ENCODE results near the gene SRGAP1.
"Not testable (repeated sequence)": the region's sequence is repeated elsewhere in the genome, so short reads cannot be mapped to it uniquely, and the experiment has no call there.

The SRGAP1 gene

GRCh38 chr12:64137117-64137516, 292.6 kb downstream of the SRGAP1 start:
- no peak for TF ChIP-seq ZNF274 (IDR thresholded peaks at IDR 0.05; ENCODE audit: low read depth, low read length)
- no peak overlapping the region for H3K4me3 ChIP-seq (ENCODE audit: low read length)

DNA sequence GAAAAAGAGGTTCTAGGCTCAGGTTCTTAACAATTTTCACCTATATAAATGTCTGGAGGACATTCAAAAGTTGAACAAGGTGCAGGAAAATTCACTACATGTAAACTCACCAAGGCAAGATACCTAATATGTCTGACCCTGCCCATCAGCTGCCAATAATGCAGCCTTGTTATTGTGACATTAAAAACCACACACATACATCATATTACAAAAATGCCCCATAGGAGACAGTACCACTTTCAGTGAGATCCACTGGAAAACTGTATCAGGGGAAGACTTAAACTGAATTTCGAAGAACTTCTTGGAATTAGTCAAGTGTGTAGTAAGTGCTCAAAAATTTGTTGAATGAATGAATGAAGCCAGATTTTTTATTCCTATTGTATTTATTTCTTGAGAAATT, 294.5 kb downstream of the SRGAP1 start:
- no peak overlapping the region for H3K4me3 ChIP-seq (ENCODE audit: low read length)
- TF ChIP-seq ZNF274 (IDR thresholded peaks at IDR 0.05; ENCODE audit: low read depth, low read length) = no peak

- no peak for TF ChIP-seq ZNF274 (IDR thresholded peaks at IDR 0.05; ENCODE audit: low read depth, low read length)
- no peak overlapping the region for H3K4me3 ChIP-seq (ENCODE audit: low read length)
Observed at GRCh38 chr12:64142382-64142781, 297.9 kb downstream of the SRGAP1 start.

- no peak for TF ChIP-seq ZNF274 (IDR thresholded peaks at IDR 0.05; ENCODE audit: low read depth, low read length)
- H3K4me3 ChIP-seq (ENCODE audit: low read length) = no peak overlapping the region
Observed at GRCh38 chr12:64142784-64143183, 298.3 kb downstream of the SRGAP1 start.

- no peak overlapping the region for H3K4me3 ChIP-seq (ENCODE audit: low read length)
- TF ChIP-seq ZNF274 (IDR thresholded peaks at IDR 0.05; ENCODE audit: low read depth, low read length) = no peak
Observed at GRCh38 chr12:64145226-64145625, 300.7 kb downstream of the SRGAP1 start.

GRCh38 chr12:64147011-64147631, 302.6 kb downstream of the SRGAP1 start:
- no peak overlapping the region for H3K4me3 ChIP-seq (ENCODE audit: low read length)
- no peak for TF ChIP-seq ZNF274 (IDR thresholded peaks at IDR 0.05; ENCODE audit: low read depth, low read length)

GRCh38 chr12:64147875-64148274, 303.4 kb downstream of the SRGAP1 start:
- no peak overlapping the region for H3K4me3 ChIP-seq (ENCODE audit: low read length)
- no peak for TF ChIP-seq ZNF274 (IDR thresholded peaks at IDR 0.05; ENCODE audit: low read depth, low read length)

- no peak overlapping the region for H3K4me3 ChIP-seq (ENCODE audit: low read length)
- TF ChIP-seq ZNF274 (IDR thresholded peaks at IDR 0.05; ENCODE audit: low read depth, low read length) = no peak
Observed at GRCh38 chr12:64154677-64155076, 310.2 kb downstream of the SRGAP1 start.

DNA sequence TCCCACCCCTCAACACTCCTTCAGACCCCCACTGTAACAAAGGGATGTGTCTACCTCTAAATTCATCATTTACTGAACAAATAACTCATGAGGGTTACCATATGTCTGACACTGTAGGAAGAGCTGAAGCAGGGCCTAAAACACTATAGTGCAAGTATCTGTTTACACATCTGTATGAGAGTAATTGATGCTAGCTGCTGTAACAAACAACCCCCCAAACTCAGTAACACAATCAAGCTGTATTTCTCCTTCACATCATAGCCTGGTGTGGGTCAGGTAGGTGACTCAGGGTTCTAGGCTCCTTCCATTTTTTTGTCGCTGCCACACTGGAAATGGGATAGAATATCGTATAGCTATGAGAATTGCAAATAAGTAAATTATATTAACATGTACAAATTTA, 312.6 kb downstream of the SRGAP1 start:
- H3K4me3 ChIP-seq (ENCODE audit: low read length) = no peak overlapping the region
- no peak for TF ChIP-seq ZNF274 (IDR thresholded peaks at IDR 0.05; ENCODE audit: low read depth, low read length)

- no peak for TF ChIP-seq ZNF274 (IDR thresholded peaks at IDR 0.05; ENCODE audit: low read depth, low read length)
- H3K4me3 ChIP-seq (ENCODE audit: low read length) = no peak overlapping the region
Observed at GRCh38 chr12:64160021-64160710, 315.7 kb downstream of the SRGAP1 start.

DNA sequence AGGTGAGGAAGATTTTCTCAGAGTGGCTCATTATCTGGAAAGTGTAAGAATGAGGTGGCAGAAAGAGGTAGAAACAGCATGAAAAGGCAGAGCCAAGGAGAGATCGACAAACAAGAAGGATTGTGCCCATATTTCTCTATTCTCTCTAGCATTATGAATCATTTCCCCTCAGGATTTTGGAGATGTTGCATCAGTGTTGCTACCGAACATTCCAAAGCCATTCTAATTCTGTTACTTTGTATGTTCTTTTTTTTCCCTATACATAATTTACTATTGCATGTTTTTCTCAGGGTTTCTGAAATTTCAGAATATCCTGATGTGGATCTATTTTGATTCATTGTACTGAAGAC, 316.2 kb downstream of the SRGAP1 start:
- no peak for TF ChIP-seq ZNF274 (IDR thresholded peaks at IDR 0.05; ENCODE audit: low read depth, low read length)
- no peak overlapping the region for H3K4me3 ChIP-seq (ENCODE audit: low read length)

GRCh38 chr12:64166606-64167005, 322.1 kb downstream of the SRGAP1 start:
- H3K4me3 ChIP-seq (ENCODE audit: low read length) = not testable (repeated sequence)

GRCh38 chr12:64167041-64167440, 322.5 kb downstream of the SRGAP1 start:
- H3K4me3 ChIP-seq (ENCODE audit: low read length) = not testable (repeated sequence)

DNA sequence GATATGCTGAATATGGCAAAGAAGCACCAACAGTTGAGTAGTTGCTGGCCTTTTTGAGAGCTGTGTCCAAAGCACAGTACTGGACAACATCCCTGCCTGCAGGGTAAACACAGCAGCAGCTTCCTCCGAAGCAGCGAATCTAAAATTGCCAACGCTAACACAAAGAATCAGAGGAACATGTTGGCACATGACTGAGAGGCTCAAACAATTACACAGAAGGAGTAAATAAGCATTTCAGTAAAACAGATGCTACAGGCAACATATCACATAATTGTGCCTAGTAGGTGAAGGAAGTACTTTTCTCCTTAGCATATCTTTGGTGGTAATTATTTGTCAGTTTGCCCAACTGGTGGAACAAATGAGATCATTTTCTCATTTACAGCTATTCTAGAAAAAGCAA, 325.5 kb downstream of the SRGAP1 start:
- H3K4me3 ChIP-seq (ENCODE audit: low read length) = no peak overlapping the region
- no peak for TF ChIP-seq ZNF274 (IDR thresholded peaks at IDR 0.05; ENCODE audit: low read depth, low read length)

GRCh38 chr12:64170730-64171129, 326.2 kb downstream of the SRGAP1 start:
- H3K4me3 ChIP-seq (ENCODE audit: low read length) = no peak overlapping the region

GRCh38 chr12:64171715-64172114, 327.2 kb downstream of the SRGAP1 start:
- H3K4me3 ChIP-seq (ENCODE audit: low read length) = no peak overlapping the region
- no peak for TF ChIP-seq ZNF274 (IDR thresholded peaks at IDR 0.05; ENCODE audit: low read depth, low read length)

More at GRCh38 chr12:64170730-64171129, 326.2 kb downstream of the SRGAP1 start:
- no peak for TF ChIP-seq ZNF274 (IDR thresholded peaks at IDR 0.05; ENCODE audit: low read depth, low read length)

All from GM08714 (cell line).